Fibroblast of lung (primary cell): ENCODE measurements around the gene RAB36.

Experiments used
- EZH2 ChIP-seq: IDR thresholded peaks from 2 replicates; pipeline ENCODE4 v1.5.1; 2012; ENCODE audit warnings: low read length, control low read depth, mild to moderate bottlenecking; ENCODE audit errors: missing control alignments
- TF ChIP-seq, protein P1 (sequence below), 2 donors: IDR thresholded peaks in 1 of 2; conservative IDR thresholded peaks in 1 of 2; 1 replicate in 1 of 2; 2 replicates in 1 of 2; pipeline ENCODE4 v1.5.1; 2011 to 2012; ENCODE audit warnings: low read length in 2 of 2, control low read depth in 1 of 2, inconsistent platforms in 1 of 2, low read depth in 1 of 2, mild to moderate bottlenecking in 1 of 2

DNA sequence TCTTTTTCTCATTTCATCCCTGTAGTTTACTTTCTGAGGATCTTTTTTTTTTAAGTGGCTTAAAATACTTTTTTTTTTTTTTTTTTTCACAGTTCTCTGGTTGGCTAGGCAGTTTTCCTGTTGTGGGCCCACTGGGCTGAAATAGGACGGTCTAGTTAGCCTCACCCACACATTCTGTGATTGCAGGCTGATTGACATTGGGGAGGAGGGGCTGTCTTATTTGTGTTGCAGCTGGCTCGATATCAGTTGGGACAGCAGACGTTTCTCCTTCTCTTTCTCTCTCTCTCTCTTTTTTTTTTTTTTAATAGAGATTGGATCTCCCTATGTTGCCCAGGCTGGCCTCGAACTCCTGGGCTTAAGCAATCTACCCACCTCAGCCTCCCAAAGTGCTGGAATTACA, 41.9 kb downstream of the RAB36 start:
- TF ChIP-seq, protein P1, sequence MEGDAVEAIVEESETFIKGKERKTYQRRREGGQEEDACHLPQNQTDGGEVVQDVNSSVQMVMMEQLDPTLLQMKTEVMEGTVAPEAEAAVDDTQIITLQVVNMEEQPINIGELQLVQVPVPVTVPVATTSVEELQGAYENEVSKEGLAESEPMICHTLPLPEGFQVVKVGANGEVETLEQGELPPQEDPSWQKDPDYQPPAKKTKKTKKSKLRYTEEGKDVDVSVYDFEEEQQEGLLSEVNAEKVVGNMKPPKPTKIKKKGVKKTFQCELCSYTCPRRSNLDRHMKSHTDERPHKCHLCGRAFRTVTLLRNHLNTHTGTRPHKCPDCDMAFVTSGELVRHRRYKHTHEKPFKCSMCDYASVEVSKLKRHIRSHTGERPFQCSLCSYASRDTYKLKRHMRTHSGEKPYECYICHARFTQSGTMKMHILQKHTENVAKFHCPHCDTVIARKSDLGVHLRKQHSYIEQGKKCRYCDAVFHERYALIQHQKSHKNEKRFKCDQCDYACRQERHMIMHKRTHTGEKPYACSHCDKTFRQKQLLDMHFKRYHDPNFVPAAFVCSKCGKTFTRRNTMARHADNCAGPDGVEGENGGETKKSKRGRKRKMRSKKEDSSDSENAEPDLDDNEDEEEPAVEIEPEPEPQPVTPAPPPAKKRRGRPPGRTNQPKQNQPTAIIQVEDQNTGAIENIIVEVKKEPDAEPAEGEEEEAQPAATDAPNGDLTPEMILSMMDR (conservative IDR thresholded peaks at IDR 0.05 in 1 of 2, IDR thresholded peaks at IDR 0.05 in 1 of 2; ENCODE audit: low read depth in 1 of 2, low read length in 2 of 2), result no peak
- no peak for TF ChIP-seq EZH2
